Nephron (organoid): ENCODE data around the gene SMPD2.
A peak's percentile ranks its signal among the peaks of the same experiment; 100 is the strongest.

Experiments
- H3K27ac Mint-ChIP-seq, 3 experiments: 2 replicates each; pipeline ENCODE4 v1.8.0; 2020; ENCODE audit warnings: mixed read lengths in 3 of 3, mild to moderate bottlenecking in 2 of 3, moderate library complexity in 1 of 3
- H3K27me3 Mint-ChIP-seq: 2 replicates; pipeline ENCODE4 v1.8.0; 2021; ENCODE audit warnings: low read depth, mild to moderate bottlenecking, moderate library complexity, mixed read lengths
- H3K36me3 Mint-ChIP-seq: 2 replicates; pipeline ENCODE4 v1.8.0; 2020; ENCODE audit warnings: low read depth, mixed read lengths
- H3K4me1 Mint-ChIP-seq: 2 replicates; pipeline ENCODE4 v1.8.0; 2020; ENCODE audit warnings: mixed read lengths
- H3K4me3 Mint-ChIP-seq, 3 experiments: 2 replicates each; pipeline ENCODE4 v1.8.0; 2020; ENCODE audit warnings: mild to moderate bottlenecking in 3 of 3, mixed read lengths in 3 of 3, moderate library complexity in 2 of 3
- H3K9me3 Mint-ChIP-seq: 2 replicates; pipeline ENCODE4 v1.8.0; 2020; ENCODE audit warnings: mixed read lengths
- TF ChIP-seq, protein P1 (sequence below), 3 experiments: fragments of 200-600 bp; sonication (generic); IDR thresholded peaks; one replicate each; pipeline ENCODE4 v1.5.0; 2021; ENCODE audit warnings: antibody characterized with exemption in 3 of 3; ENCODE audit not compliant: unreplicated experiment in 3 of 3

Gene SMPD2

GRCh38 chr6:109469591-109470189 is 29.2 kb downstream of the SMPD2 start:
- Mint-ChIP-seq H3K9me3 (no peaks in the 10 kb centered on the region), H3K4me1 (no peaks in the 10 kb centered on the region), H3K27ac (peak overlapping the region in 1 of 3 experiments; percentile 2), H3K27me3 (no peaks in the 10 kb centered on the region), H3K36me3 (peaks cover 76% of the 10 kb centered on the region), H3K4me3 (no peak overlapping the region)
- TF ChIP-seq, protein P1, sequence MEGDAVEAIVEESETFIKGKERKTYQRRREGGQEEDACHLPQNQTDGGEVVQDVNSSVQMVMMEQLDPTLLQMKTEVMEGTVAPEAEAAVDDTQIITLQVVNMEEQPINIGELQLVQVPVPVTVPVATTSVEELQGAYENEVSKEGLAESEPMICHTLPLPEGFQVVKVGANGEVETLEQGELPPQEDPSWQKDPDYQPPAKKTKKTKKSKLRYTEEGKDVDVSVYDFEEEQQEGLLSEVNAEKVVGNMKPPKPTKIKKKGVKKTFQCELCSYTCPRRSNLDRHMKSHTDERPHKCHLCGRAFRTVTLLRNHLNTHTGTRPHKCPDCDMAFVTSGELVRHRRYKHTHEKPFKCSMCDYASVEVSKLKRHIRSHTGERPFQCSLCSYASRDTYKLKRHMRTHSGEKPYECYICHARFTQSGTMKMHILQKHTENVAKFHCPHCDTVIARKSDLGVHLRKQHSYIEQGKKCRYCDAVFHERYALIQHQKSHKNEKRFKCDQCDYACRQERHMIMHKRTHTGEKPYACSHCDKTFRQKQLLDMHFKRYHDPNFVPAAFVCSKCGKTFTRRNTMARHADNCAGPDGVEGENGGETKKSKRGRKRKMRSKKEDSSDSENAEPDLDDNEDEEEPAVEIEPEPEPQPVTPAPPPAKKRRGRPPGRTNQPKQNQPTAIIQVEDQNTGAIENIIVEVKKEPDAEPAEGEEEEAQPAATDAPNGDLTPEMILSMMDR (IDR thresholded peaks at IDR 0.05; ENCODE audit: unreplicated experiment in 3 of 3): no peak

- Mint-ChIP-seq H3K36me3 (peaks cover 78% of the 10 kb centered on the region), H3K4me1 (peaks cover 2% of the 10 kb centered on the region), H3K9me3 (no peaks in the 10 kb centered on the region), H3K27ac (no peak overlapping the region), H3K4me3 (no peak overlapping the region), H3K27me3 (no peaks in the 10 kb centered on the region)
- TF ChIP-seq, protein P1 (IDR thresholded peaks at IDR 0.05; ENCODE audit: unreplicated experiment in 3 of 3): no peak
Observed at GRCh38 chr6:109471105-109471810, 30.7 kb downstream of the SMPD2 start.

DNA sequence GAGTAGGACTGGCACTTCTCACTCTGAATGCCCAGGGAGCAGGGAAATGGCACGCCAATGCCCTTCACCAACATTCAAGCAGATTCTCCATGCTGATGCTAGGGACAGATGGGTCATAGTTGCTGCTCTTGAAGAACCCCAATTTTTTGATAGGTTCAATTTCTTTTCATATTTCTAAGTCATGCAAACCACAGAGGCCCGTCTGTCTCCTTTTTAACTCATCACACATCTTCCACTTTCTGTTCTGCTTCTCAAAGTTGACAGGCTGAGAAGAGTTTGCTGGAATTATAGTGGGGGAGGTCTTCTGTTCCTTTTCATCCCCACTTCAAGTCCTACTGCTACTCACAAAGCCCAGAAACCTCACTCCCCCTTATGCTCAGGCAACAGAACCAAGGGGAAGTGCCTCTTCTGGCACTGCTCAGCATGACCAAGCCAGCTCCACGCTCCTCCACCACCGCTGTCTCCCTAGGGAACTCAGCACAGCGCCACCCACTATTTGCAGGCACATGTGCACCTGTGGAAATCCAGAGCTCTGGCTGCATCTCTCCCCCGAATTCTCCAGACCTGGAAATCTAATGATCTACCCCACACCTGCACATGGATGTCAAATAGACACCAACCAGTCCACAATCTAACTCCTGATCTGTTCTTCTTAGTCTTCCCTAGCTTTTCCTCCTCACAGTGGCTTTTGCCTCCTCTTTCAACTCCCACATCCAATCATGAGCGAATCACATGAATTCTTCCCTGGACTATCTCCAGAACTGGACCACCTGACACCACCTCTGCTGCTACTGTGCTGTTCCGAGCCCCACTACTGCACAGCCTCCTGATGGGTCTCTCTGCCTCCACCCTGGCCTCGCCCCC is 31.8 kb downstream of the SMPD2 start:
- Mint-ChIP-seq H3K36me3 (peaks cover 73% of the 10 kb centered on the region), H3K4me3 (no peak overlapping the region), H3K9me3 (no peaks in the 10 kb centered on the region), H3K27ac (no peak overlapping the region), H3K4me1 (peaks cover 6% of the 10 kb centered on the region), H3K27me3 (no peaks in the 10 kb centered on the region)
- TF ChIP-seq, protein P1 (IDR thresholded peaks at IDR 0.05; ENCODE audit: unreplicated experiment in 3 of 3): no peak

GRCh38 chr6:109473120-109473519 is 32.6 kb downstream of the SMPD2 start:
- Mint-ChIP-seq H3K36me3 (peaks cover 70% of the 10 kb centered on the region), H3K27ac (no peak overlapping the region), H3K4me3 (no peak overlapping the region), H3K9me3 (no peaks in the 10 kb centered on the region), H3K27me3 (no peaks in the 10 kb centered on the region), H3K4me1 (peaks cover 14% of the 10 kb centered on the region)
- TF ChIP-seq, protein P1 (IDR thresholded peaks at IDR 0.05; ENCODE audit: unreplicated experiment in 3 of 3): no peak

GRCh38 chr6:109474995-109475394 is 34.5 kb downstream of the SMPD2 start:
- Mint-ChIP-seq H3K9me3 (no peaks in the 10 kb centered on the region), H3K4me3 (no peak overlapping the region), H3K27me3 (no peaks in the 10 kb centered on the region), H3K27ac (peak overlapping the region in 1 of 3 experiments; percentile 44), H3K36me3 (peaks cover 71% of the 10 kb centered on the region), H3K4me1 (peaks cover 27% of the 10 kb centered on the region)
- TF ChIP-seq, protein P1 (IDR thresholded peaks at IDR 0.05; ENCODE audit: unreplicated experiment in 3 of 3): no peak
